Activated naive CD4-positive, alpha-beta T cell treated with anti-CD3 and anti-CD28 coated beads for 36 hours (primary cell): ENCODE measurements around the gene UST. TPM values are rescaled to one million over a fixed set of nuclear protein-coding genes. Genes with fewer than 3 reads are reported as not detected.
A peak's percentile ranks its signal among the peaks of the same experiment; 100 is the strongest.

ENCODE experiments used
- CTCF ChIA-PET: fragments of 350-600 bp; sonication (Branson Sonifier 250); formaldehyde crosslinking; loops from one replicate; lab custom pipeline; 2021; ENCODE audit warnings: antibody characterized with exemption; lab: Charles Lee
- DNase-seq: peaks from one replicate; pipeline ENCODE4 v3.0.0-alpha.2; 2020
- H3K27ac Mint-ChIP-seq: one replicate; pipeline ENCODE4 v1.8.0; 2021; ENCODE audit warnings: mild to moderate bottlenecking, mixed read lengths
- H3K27me3 Mint-ChIP-seq: one replicate; pipeline ENCODE4 v1.8.0; 2021; ENCODE audit warnings: low read depth, mixed read lengths
- H3K36me3 Mint-ChIP-seq: one replicate; pipeline ENCODE4 v1.8.0; 2021; ENCODE audit warnings: low read depth, mixed read lengths
- H3K4me1 Mint-ChIP-seq: one replicate; pipeline ENCODE4 v1.8.0; 2021; ENCODE audit warnings: low read depth, mixed read lengths
- H3K4me3 Mint-ChIP-seq: one replicate; pipeline ENCODE4 v1.8.0; 2021; ENCODE audit warnings: mild to moderate bottlenecking, moderate library complexity, mixed read lengths
- H3K9me3 Mint-ChIP-seq: one replicate; pipeline ENCODE4 v1.8.0; 2021; ENCODE audit warnings: mixed read lengths
- intact Hi-C: fragments of 100-400 bp; cut with micrococcal nuclease; formaldehyde crosslinking; loops from one replicate; pipeline ENCODE4 v1.15.1; 2023
- total RNA-seq, 2 experiments: library from RNA; stranded (reverse); gene quantifications; one replicate each; pipeline ENCODE4 v1.2.3, GENCODE V29; 2021

Gene UST
- total RNA-seq, 2 experiments from 2014 or later = 0.20 to 0.74 TPM

- DNase-seq = no peak
- peaks cover 40% of the 10 kb centered on the region for H3K4me1 Mint-ChIP-seq
- no peak overlapping the region for H3K4me3 Mint-ChIP-seq
- intact Hi-C loops = no loop called here
- H3K9me3 Mint-ChIP-seq = no peaks in the 10 kb centered on the region
- H3K27me3 Mint-ChIP-seq = no peaks in the 10 kb centered on the region
- no peak overlapping the region for H3K27ac Mint-ChIP-seq
- CTCF ChIA-PET = interaction anchor here (1.4 kb wide), 1 partner anchor 9 kb away, joined by 3 read pairs; no protein-coding TSS in a partner anchor
- no peaks in the 10 kb centered on the region for H3K36me3 Mint-ChIP-seq
Observed at GRCh38 chr6:149057464-149057840, 310.6 kb downstream of the UST start.

GRCh38 chr6:149059557-149059956 lies 312.7 kb downstream of the UST start:
- H3K27me3 Mint-ChIP-seq = no peaks in the 10 kb centered on the region
- no peak for DNase-seq
- intact Hi-C loops = no loop called here
- H3K36me3 Mint-ChIP-seq = no peaks in the 10 kb centered on the region
- H3K27ac Mint-ChIP-seq = no peak overlapping the region
- CTCF ChIA-PET = interaction anchor here (1.7 kb wide), 1 partner anchor 372 kb away, joined by 10 read pairs; no protein-coding TSS in a partner anchor
- no peaks in the 10 kb centered on the region for H3K9me3 Mint-ChIP-seq
- peaks cover 38% of the 10 kb centered on the region for H3K4me1 Mint-ChIP-seq
- no peak overlapping the region for H3K4me3 Mint-ChIP-seq

- DNase-seq = peak; percentile 76
- H3K9me3 Mint-ChIP-seq = no peaks in the 10 kb centered on the region
- intact Hi-C loops = loop anchor here (1.0 kb wide), 1 partner anchor 28 kb away; no protein-coding TSS in a partner anchor
- H3K36me3 Mint-ChIP-seq = no peaks in the 10 kb centered on the region
- CTCF ChIA-PET = interaction anchor here (0.6 to 0.9 kb wide), 4 partner anchors 16 to 373 kb away, joined by 3 to 5 read pairs (median 4); no protein-coding TSS in a partner anchor
- H3K27ac Mint-ChIP-seq = peak overlapping the region; percentile 81
- no peaks in the 10 kb centered on the region for H3K27me3 Mint-ChIP-seq
- H3K4me1 Mint-ChIP-seq = peaks cover 37% of the 10 kb centered on the region
- peak overlapping the region; percentile 62 for H3K4me3 Mint-ChIP-seq
Observed at GRCh38 chr6:149060300-149060984, 313.6 kb downstream of the UST start.

GRCh38 chr6:149060985-149061760 lies 314.3 kb downstream of the UST start:
- CTCF ChIA-PET = interaction anchor here (0.6 to 1.4 kb wide), 7 partner anchors 16 to 372 kb away, joined by 3 to 7 read pairs (median 3); no protein-coding TSS in a partner anchor
- H3K4me3 Mint-ChIP-seq = peak overlapping the region; percentile 62
- intact Hi-C loops = loop anchor here (1.0 kb wide), 1 partner anchor 29 kb away; no protein-coding TSS in a partner anchor
- H3K36me3 Mint-ChIP-seq = no peaks in the 10 kb centered on the region
- H3K27ac Mint-ChIP-seq = peak overlapping the region; percentile 81
- no peaks in the 10 kb centered on the region for H3K9me3 Mint-ChIP-seq
- H3K27me3 Mint-ChIP-seq = no peaks in the 10 kb centered on the region
- no peak for DNase-seq
- peaks cover 41% of the 10 kb centered on the region for H3K4me1 Mint-ChIP-seq

- Mint-ChIP-seq H3K4me1 (peaks cover 47% of the 10 kb centered on the region), H3K36me3 (no peaks in the 10 kb centered on the region), H3K27me3 (no peaks in the 10 kb centered on the region), H3K27ac (no peak overlapping the region), H3K4me3 (no peak overlapping the region), H3K9me3 (no peaks in the 10 kb centered on the region)
- DNase-seq = no peak
- CTCF ChIA-PET = interaction anchor here (0.8 to 1.4 kb wide), 4 partner anchors 19 to 370 kb away, joined by 3 to 7 read pairs (median 3); no protein-coding TSS in a partner anchor
- intact Hi-C loops = no loop called here
Observed at GRCh38 chr6:149061930-149062329, 315.1 kb downstream of the UST start.

GRCh38 chr6:149062653-149063348 lies 316.0 kb downstream of the UST start:
- intact Hi-C loops = no loop called here
- Mint-ChIP-seq H3K9me3 (no peaks in the 10 kb centered on the region), H3K4me1 (peaks cover 49% of the 10 kb centered on the region), H3K4me3 (no peak overlapping the region), H3K27me3 (no peaks in the 10 kb centered on the region), H3K27ac (no peak overlapping the region), H3K36me3 (no peaks in the 10 kb centered on the region)
- no peak for DNase-seq
- CTCF ChIA-PET = interaction anchor here (0.8 to 5.0 kb wide), 6 partner anchors 12 to 369 kb away, joined by 3 to 24 read pairs (median 8); no protein-coding TSS in a partner anchor

- H3K27ac Mint-ChIP-seq = no peak overlapping the region
- H3K4me1 Mint-ChIP-seq = peaks cover 47% of the 10 kb centered on the region
- CTCF ChIA-PET = interaction anchor here (0.6 to 5.0 kb wide), 6 partner anchors 12 to 368 kb away, joined by 3 to 24 read pairs (median 8); no protein-coding TSS in a partner anchor
- no peaks in the 10 kb centered on the region for H3K9me3 Mint-ChIP-seq
- H3K27me3 Mint-ChIP-seq = no peaks in the 10 kb centered on the region
- intact Hi-C loops = no loop called here
- H3K36me3 Mint-ChIP-seq = no peaks in the 10 kb centered on the region
- H3K4me3 Mint-ChIP-seq = no peak overlapping the region
- DNase-seq = no peak
Observed at GRCh38 chr6:149063468-149063867, 316.6 kb downstream of the UST start.

GRCh38 chr6:149064001-149064659 lies 317.3 kb downstream of the UST start:
- Mint-ChIP-seq H3K4me1 (peaks cover 47% of the 10 kb centered on the region), H3K9me3 (no peaks in the 10 kb centered on the region), H3K27ac (no peak overlapping the region), H3K4me3 (no peak overlapping the region), H3K27me3 (no peaks in the 10 kb centered on the region), H3K36me3 (no peaks in the 10 kb centered on the region)
- DNase-seq = no peak
- CTCF ChIA-PET = interaction anchor here (0.5 to 5.0 kb wide), 8 partner anchors 11 to 368 kb away, joined by 3 to 24 read pairs (median 6); no protein-coding TSS in a partner anchor
- intact Hi-C loops = no loop called here

- intact Hi-C loops = no loop called here
- CTCF ChIA-PET = interaction anchor here (0.6 to 5.0 kb wide), 4 partner anchors 16 to 367 kb away, joined by 3 to 24 read pairs (median 6); no protein-coding TSS in a partner anchor
- Mint-ChIP-seq H3K36me3 (no peaks in the 10 kb centered on the region), H3K4me3 (no peak overlapping the region), H3K4me1 (peaks cover 41% of the 10 kb centered on the region), H3K27me3 (no peaks in the 10 kb centered on the region), H3K9me3 (no peaks in the 10 kb centered on the region), H3K27ac (no peak overlapping the region)
- no peak for DNase-seq
Observed at GRCh38 chr6:149064660-149065015, 317.8 kb downstream of the UST start.

GRCh38 chr6:149065121-149065520 lies 318.3 kb downstream of the UST start:
- Mint-ChIP-seq H3K27me3 (no peaks in the 10 kb centered on the region), H3K4me1 (peaks cover 37% of the 10 kb centered on the region), H3K4me3 (no peak overlapping the region), H3K9me3 (no peaks in the 10 kb centered on the region), H3K36me3 (no peaks in the 10 kb centered on the region), H3K27ac (peak overlapping the region; percentile 93)
- intact Hi-C loops = no loop called here
- CTCF ChIA-PET = interaction anchor here (0.9 to 5.0 kb wide), 6 partner anchors 11 to 367 kb away, joined by 3 to 24 read pairs (median 4); no protein-coding TSS in a partner anchor
- DNase-seq = no peak
